A673 (cell line): Measurements from ENCODE around the gene TNFSF10. TPM values are rescaled to one million over a fixed set of nuclear protein-coding genes. Genes with fewer than 3 reads are reported as not detected.

Experiments
- BruUV-seq: library from RNA; stranded (reverse); fragments of 400-500 nt; replicated peaks from 2 replicates; lab custom pipeline; 2021; lab: Mats Ljungman, UMichigan
- CTCF ChIA-PET: fragments of 300-600 bp; sonication (Branson Sonifier 250); formaldehyde crosslinking; loops from one replicate; lab custom pipeline; 2022; ENCODE audit warnings: antibody characterized with exemption; lab: Charles Lee
- POLR2A ChIA-PET: fragments of 300-600 bp; sonication (Branson Sonifier 250); formaldehyde crosslinking; loops from one replicate; lab custom pipeline; 2022; ENCODE audit warnings: antibody characterized with exemption; ENCODE audit not compliant: low non-redundant PET; lab: Charles Lee
- DNase-seq: peaks from one replicate; pipeline ENCODE4 v3.0.0-alpha.2; 2015; ENCODE audit warnings: low spot score
- H3K27ac ChIP-seq: fragments of 200-600 bp; sonication (generic); 2 replicates; pipeline ENCODE4 v1.5.1; 2016; ENCODE audit warnings: mixed run types, low read depth, mild to moderate bottlenecking, mixed read lengths, antibody characterized with exemption, low read length; ENCODE audit not compliant: poor library complexity, severe bottlenecking
- H3K27me3 ChIP-seq: fragments of 200-600 bp; sonication (generic); replicated peaks from 2 replicates; pipeline ENCODE4 v1.6.1; 2017; ENCODE audit warnings: mixed run types, low read depth, mild to moderate bottlenecking, mixed read lengths, antibody characterized with exemption, low read length; ENCODE audit not compliant: insufficient read depth, poor library complexity
- H3K36me3 ChIP-seq: fragments of 200-600 bp; sonication (generic); 2 replicates; pipeline ENCODE4 v1.6.1; 2016; ENCODE audit warnings: mixed run types, mild to moderate bottlenecking, mixed read lengths, antibody characterized with exemption, low read length; ENCODE audit not compliant: insufficient read depth, poor library complexity, severe bottlenecking
- H3K4me1 ChIP-seq: fragments of 200-600 bp; sonication (generic); 2 replicates; pipeline ENCODE4 v1.6.1; 2017; ENCODE audit warnings: mixed run types, mild to moderate bottlenecking, mixed read lengths, antibody characterized with exemption, low read length; ENCODE audit not compliant: insufficient read depth, poor library complexity, severe bottlenecking
- H3K4me3 ChIP-seq: fragments of 200-600 bp; sonication (generic); 2 replicates; pipeline ENCODE4 v1.5.1; 2016; ENCODE audit warnings: low read depth, mixed run types, mild to moderate bottlenecking, mixed read lengths, low read length; ENCODE audit not compliant: poor library complexity, severe bottlenecking
- H3K9me3 ChIP-seq: fragments of 200-600 bp; sonication (generic); 2 replicates; pipeline ENCODE4 v1.6.1; 2016; ENCODE audit warnings: mixed run types, low read depth, mild to moderate bottlenecking, mixed read lengths, antibody characterized with exemption, low read length; ENCODE audit not compliant: poor library complexity, severe bottlenecking
- EZH2 ChIP-seq: fragments of 200-600 bp; sonication (generic); IDR thresholded peaks from 2 replicates; pipeline ENCODE4 v1.6.1; 2017; ENCODE audit warnings: borderline replicate concordance, low read depth, mild to moderate bottlenecking, mixed read lengths, antibody characterized with exemption, low read length; ENCODE audit not compliant: poor library complexity, severe bottlenecking
- intact Hi-C: fragments of 100-400 bp; cut with micrococcal nuclease; formaldehyde crosslinking; loops from one replicate; pipeline ENCODE4 v1.10.0; 2022; ENCODE audit not compliant: unreplicated experiment
- total RNA-seq: library from RNA; stranded (reverse); gene quantifications from 2 replicates; pipeline ENCODE4 v1.2.3, GENCODE V29; 2021
- TF ChIP-seq, protein P1 (sequence below): fragments of 300-800, 200-600 bp; sonication (generic); conservative IDR thresholded peaks from 2 replicates; pipeline ENCODE4 v1.5.1; 2017; ENCODE audit warnings: low read depth, mild to moderate bottlenecking, antibody characterized with exemption, low read length, moderate library complexity, mixed read lengths

Gene TNFSF10
- total RNA-seq, 1 experiment from 2014 or later = not detected

- Histone ChIP-seq H3K27me3 (no peaks in the 10 kb centered on the region), H3K36me3 (no peaks in the 10 kb centered on the region), H3K27ac (no peak overlapping the region), H3K4me3 (no peak overlapping the region), H3K9me3 (no peaks in the 10 kb centered on the region), H3K4me1 (no peaks in the 10 kb centered on the region)
- intact Hi-C loops = no loop called here
- DNase-seq = no peak
- ChIA-PET POLR2A (no interaction called here), CTCF (no interaction called here)
- no peak for TF ChIP-seq EZH2
- TF ChIP-seq, protein P1, sequence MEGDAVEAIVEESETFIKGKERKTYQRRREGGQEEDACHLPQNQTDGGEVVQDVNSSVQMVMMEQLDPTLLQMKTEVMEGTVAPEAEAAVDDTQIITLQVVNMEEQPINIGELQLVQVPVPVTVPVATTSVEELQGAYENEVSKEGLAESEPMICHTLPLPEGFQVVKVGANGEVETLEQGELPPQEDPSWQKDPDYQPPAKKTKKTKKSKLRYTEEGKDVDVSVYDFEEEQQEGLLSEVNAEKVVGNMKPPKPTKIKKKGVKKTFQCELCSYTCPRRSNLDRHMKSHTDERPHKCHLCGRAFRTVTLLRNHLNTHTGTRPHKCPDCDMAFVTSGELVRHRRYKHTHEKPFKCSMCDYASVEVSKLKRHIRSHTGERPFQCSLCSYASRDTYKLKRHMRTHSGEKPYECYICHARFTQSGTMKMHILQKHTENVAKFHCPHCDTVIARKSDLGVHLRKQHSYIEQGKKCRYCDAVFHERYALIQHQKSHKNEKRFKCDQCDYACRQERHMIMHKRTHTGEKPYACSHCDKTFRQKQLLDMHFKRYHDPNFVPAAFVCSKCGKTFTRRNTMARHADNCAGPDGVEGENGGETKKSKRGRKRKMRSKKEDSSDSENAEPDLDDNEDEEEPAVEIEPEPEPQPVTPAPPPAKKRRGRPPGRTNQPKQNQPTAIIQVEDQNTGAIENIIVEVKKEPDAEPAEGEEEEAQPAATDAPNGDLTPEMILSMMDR = no peak
- BruUV-seq = no TSS peak
Measured at GRCh38 chr3:172543884-172544283, 20.7 kb upstream of the TNFSF10 start.

DNA sequence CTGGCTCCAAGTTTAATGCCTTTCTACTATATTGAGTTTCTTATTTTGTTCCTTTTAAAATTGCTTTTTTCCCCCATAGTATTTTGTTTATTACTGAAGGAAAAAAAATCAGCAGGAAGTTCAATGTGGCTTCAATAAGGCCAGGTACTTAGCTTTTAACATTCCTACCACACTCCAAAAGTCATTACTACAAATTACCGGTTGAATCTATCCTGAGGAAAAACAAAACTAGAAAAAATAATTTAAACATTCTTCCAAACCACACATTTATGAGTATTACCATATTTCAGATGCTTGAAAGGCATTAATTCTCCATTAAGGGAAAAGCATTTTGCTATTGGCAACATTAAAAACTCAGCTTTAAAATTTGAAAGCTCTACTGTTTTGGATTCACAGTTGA, 20.2 kb upstream of the TNFSF10 start:
- ChIA-PET POLR2A (no interaction called here), CTCF (no interaction called here)
- Histone ChIP-seq H3K36me3 (no peaks in the 10 kb centered on the region), H3K4me1 (no peaks in the 10 kb centered on the region), H3K9me3 (no peaks in the 10 kb centered on the region), H3K27me3 (no peaks in the 10 kb centered on the region), H3K4me3 (no peak overlapping the region), H3K27ac (no peak overlapping the region)
- intact Hi-C loops = no loop called here
- no peak for DNase-seq
- TF ChIP-seq EZH2 = no peak
- TF ChIP-seq, protein P1 = no peak
- no TSS peak for BruUV-seq

GRCh38 chr3:172542999-172543398, 19.8 kb upstream of the TNFSF10 start:
- ChIA-PET CTCF (no interaction called here), POLR2A (no interaction called here)
- intact Hi-C loops = no loop called here
- Histone ChIP-seq H3K27ac (no peak overlapping the region), H3K4me1 (no peaks in the 10 kb centered on the region), H3K27me3 (no peaks in the 10 kb centered on the region), H3K4me3 (no peak overlapping the region), H3K36me3 (no peaks in the 10 kb centered on the region), H3K9me3 (no peaks in the 10 kb centered on the region)
- BruUV-seq = no TSS peak
- DNase-seq = no peak
- TF ChIP-seq EZH2 = no peak
- TF ChIP-seq, protein P1 = no peak
